Tibial nerve (tissue), 4 donors: ENCODE measurements around the gene ADGRE2.
"Not testable (repeated sequence)": the region's sequence is repeated elsewhere in the genome, so short reads cannot be mapped to it uniquely, and the experiment has no call there.

Source experiments
- EP300 ChIP-seq, 2 donors: sonication (generic); formaldehyde crosslinking; IDR thresholded peaks; one replicate each; pipeline ENCODE4 v1.6.1; 2017; ENCODE audit warnings: antibody characterized with exemption in 2 of 2, mild to moderate bottlenecking in 1 of 2
- TF ChIP-seq, protein P1 (sequence below), 5 experiments: fragments of 200-600 bp in 3 of 5; fragments of 450-650 bp in 2 of 5; sonication (generic) in 3 of 5; IDR thresholded peaks; one replicate each; pipeline ENCODE4 v1.5.1; 2016 to 2019; ENCODE audit warnings: antibody characterized with exemption in 5 of 5, mild to moderate bottlenecking in 3 of 5, moderate library complexity in 2 of 5

DNA sequence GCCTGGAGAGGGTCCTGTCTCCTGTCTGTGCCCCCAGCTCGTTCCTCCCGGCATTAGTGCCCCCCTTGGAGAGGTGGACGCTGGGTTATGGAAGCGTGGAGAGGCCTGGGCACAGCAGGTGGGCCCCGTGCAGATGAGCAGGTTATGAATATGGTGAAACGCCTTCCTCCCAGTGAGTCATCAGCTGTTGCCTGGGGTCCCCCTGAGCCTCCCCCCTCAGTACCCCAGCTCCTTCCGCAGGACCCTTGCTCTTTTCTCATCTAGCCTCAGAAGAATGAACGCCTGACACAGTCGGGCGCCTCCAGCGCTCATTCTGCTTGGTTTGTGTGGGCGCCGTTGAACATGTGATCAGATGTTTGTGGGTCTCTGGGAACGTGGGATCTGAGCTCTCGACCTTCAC, 12.5 kb downstream of the ADGRE2 start:
- TF ChIP-seq EP300 (IDR thresholded peaks at IDR 0.05), result not testable (repeated sequence)
- TF ChIP-seq, protein P1, sequence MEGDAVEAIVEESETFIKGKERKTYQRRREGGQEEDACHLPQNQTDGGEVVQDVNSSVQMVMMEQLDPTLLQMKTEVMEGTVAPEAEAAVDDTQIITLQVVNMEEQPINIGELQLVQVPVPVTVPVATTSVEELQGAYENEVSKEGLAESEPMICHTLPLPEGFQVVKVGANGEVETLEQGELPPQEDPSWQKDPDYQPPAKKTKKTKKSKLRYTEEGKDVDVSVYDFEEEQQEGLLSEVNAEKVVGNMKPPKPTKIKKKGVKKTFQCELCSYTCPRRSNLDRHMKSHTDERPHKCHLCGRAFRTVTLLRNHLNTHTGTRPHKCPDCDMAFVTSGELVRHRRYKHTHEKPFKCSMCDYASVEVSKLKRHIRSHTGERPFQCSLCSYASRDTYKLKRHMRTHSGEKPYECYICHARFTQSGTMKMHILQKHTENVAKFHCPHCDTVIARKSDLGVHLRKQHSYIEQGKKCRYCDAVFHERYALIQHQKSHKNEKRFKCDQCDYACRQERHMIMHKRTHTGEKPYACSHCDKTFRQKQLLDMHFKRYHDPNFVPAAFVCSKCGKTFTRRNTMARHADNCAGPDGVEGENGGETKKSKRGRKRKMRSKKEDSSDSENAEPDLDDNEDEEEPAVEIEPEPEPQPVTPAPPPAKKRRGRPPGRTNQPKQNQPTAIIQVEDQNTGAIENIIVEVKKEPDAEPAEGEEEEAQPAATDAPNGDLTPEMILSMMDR (IDR thresholded peaks at IDR 0.05), result not testable (repeated sequence)
